Breast epithelium (tissue), 3 donors: ENCODE measurements around the gene GCDH.

Experiments
- CTCF ChIP-seq, 3 donors: fragments of 450-650 bp; IDR thresholded peaks; one replicate each; pipeline ENCODE4 v1.5.1; 2016 to 2017; ENCODE audit warnings: antibody characterized with exemption in 3 of 3, mild to moderate bottlenecking in 3 of 3, moderate library complexity in 3 of 3
- POLR2A ChIP-seq: fragments of 450-650 bp; IDR thresholded peaks from one replicate; pipeline ENCODE4 v1.6.1; 2016; ENCODE audit warnings: antibody characterized with exemption, mild to moderate bottlenecking, moderate library complexity

- peak in 1 of 3 donors; percentile 25 for TF ChIP-seq CTCF (IDR thresholded peaks at IDR 0.05)
- TF ChIP-seq POLR2A, result no peak
Observed at GRCh38 chr19:12864721-12865715, 25.9 kb upstream of the GCDH start.
